MM.1S (cell line): ENCODE data around the gene S100A3.
"Not testable (repeated sequence)": the region's sequence is repeated elsewhere in the genome, so short reads cannot be mapped to it uniquely, and the experiment has no call there.

ENCODE experiments used
- DNase-seq: peaks from one replicate; pipeline ENCODE4 v3.0.0-alpha.2; 2015
- H2AFZ ChIP-seq: fragments of 300-600 bp; sonication (generic); 2 replicates; pipeline ENCODE4 v1.6.0; 2016; ENCODE audit warnings: antibody characterized with exemption, low read length
- H3F3A ChIP-seq: fragments of 300-600 bp; sonication (generic); 2 replicates; pipeline ENCODE4 v1.6.1; 2016; ENCODE audit warnings: mild to moderate bottlenecking, antibody characterized with exemption, low read length, moderate library complexity, mixed read lengths; ENCODE audit not compliant: insufficient read depth
- H3K27ac ChIP-seq: fragments of 300-600 bp; sonication (generic); 2 replicates; pipeline ENCODE4 v1.5.1; 2016; ENCODE audit warnings: mild to moderate bottlenecking, low read length
- H3K27me3 ChIP-seq: fragments of 300-600 bp; sonication (generic); replicated peaks from 2 replicates; pipeline ENCODE4 v1.6.0; 2016; ENCODE audit warnings: low read length; ENCODE audit not compliant: insufficient read depth
- H3K36me3 ChIP-seq: fragments of 300-600 bp; sonication (generic); replicated peaks from 2 replicates; pipeline ENCODE4 v1.6.1; 2016; ENCODE audit warnings: mild to moderate bottlenecking, low read length, mixed read lengths; ENCODE audit not compliant: insufficient read depth
- H3K4me1 ChIP-seq: fragments of 300-600 bp; sonication (generic); 2 replicates; pipeline ENCODE4 v1.6.1; 2016; ENCODE audit warnings: low read length, mixed read lengths
- H3K4me2 ChIP-seq: fragments of 300-600 bp; sonication (generic); 2 replicates; pipeline ENCODE4 v1.6.0; 2016; ENCODE audit warnings: low read depth, low read length
- H3K4me3 ChIP-seq: fragments of 300-600 bp; sonication (generic); 2 replicates; pipeline ENCODE4 v1.5.1; 2016; ENCODE audit warnings: low read length, mixed read lengths
- H3K79me2 ChIP-seq: fragments of 300-600 bp; sonication (generic); 2 replicates; pipeline ENCODE4 v1.6.1; 2016; ENCODE audit warnings: mixed run types, low read length, mixed read lengths
- H3K9ac ChIP-seq: fragments of 300-600 bp; sonication (generic); 2 replicates; pipeline ENCODE4 v1.6.1; 2016; ENCODE audit warnings: low read length, mixed read lengths
- H3K9me2 ChIP-seq: fragments of 300-600 bp; sonication (generic); replicated peaks from 2 replicates; pipeline ENCODE4 v1.6.1; 2016; ENCODE audit warnings: mild to moderate bottlenecking, low read length, mixed read lengths; ENCODE audit not compliant: insufficient read depth
- H3K9me3 ChIP-seq: fragments of 300-600 bp; sonication (generic); replicated peaks from 2 replicates; pipeline ENCODE4 v1.6.1; 2016; ENCODE audit warnings: mild to moderate bottlenecking, low read length, mixed read lengths; ENCODE audit not compliant: insufficient read depth
- H4K20me1 ChIP-seq: fragments of 300-600 bp; sonication (generic); 2 replicates; pipeline ENCODE4 v1.6.1; 2016; ENCODE audit warnings: mild to moderate bottlenecking, low read length, moderate library complexity, mixed read lengths; ENCODE audit not compliant: insufficient read depth
- EZH2 ChIP-seq: fragments of 300-600 bp; sonication (generic); optimal IDR thresholded peaks from 2 replicates; pipeline ENCODE3; 2017; ENCODE audit warnings: low read depth, mild to moderate bottlenecking, antibody characterized with exemption, low read length, mixed read lengths
- EZH2phosphoT487 ChIP-seq: fragments of 300-600 bp; sonication (generic); IDR thresholded peaks from 2 replicates; pipeline ENCODE4 v1.6.1; 2018; ENCODE audit warnings: antibody characterized with exemption, low read length
- TF ChIP-seq, protein P1 (sequence below): fragments of 300-600 bp; sonication (generic); IDR thresholded peaks from 2 replicates; pipeline ENCODE4 v1.5.1; 2016; ENCODE audit warnings: antibody characterized with exemption, low read length, mixed read lengths

The S100A3 gene

GRCh38 chr1:153592748-153593147, 43.7 kb upstream of the S100A3 start:
- Histone ChIP-seq H3K27ac (no peak overlapping the region), H3F3A (no peaks in the 10 kb centered on the region), H3K9me2 (no peaks in the 10 kb centered on the region), H4K20me1 (no peaks in the 10 kb centered on the region), H3K4me2 (no peak overlapping the region), H3K4me3 (no peak overlapping the region), H3K79me2 (no peaks in the 10 kb centered on the region), H3K27me3 (no peaks in the 10 kb centered on the region), H3K4me1 (no peaks in the 10 kb centered on the region), H3K36me3 (no peaks in the 10 kb centered on the region), H3K9ac (no peak overlapping the region), H2AFZ (no peak overlapping the region), H3K9me3 (no peaks in the 10 kb centered on the region)
- no peak for TF ChIP-seq EZH2
- no peak for TF ChIP-seq EZH2phosphoT487
- no peak for DNase-seq

GRCh38 chr1:153588482-153588881, 39.4 kb upstream of the S100A3 start:
- no peaks in the 10 kb centered on the region for H3K9me2 ChIP-seq
- DNase-seq, result no peak
- no peak overlapping the region for H2AFZ ChIP-seq
- H3K4me2 ChIP-seq, result no peak overlapping the region
- H3F3A ChIP-seq, result no peaks in the 10 kb centered on the region
- H3K27ac ChIP-seq, result no peak overlapping the region
- TF ChIP-seq EZH2 (no peak), EZH2phosphoT487 (no peak)
- TF ChIP-seq, protein P1, sequence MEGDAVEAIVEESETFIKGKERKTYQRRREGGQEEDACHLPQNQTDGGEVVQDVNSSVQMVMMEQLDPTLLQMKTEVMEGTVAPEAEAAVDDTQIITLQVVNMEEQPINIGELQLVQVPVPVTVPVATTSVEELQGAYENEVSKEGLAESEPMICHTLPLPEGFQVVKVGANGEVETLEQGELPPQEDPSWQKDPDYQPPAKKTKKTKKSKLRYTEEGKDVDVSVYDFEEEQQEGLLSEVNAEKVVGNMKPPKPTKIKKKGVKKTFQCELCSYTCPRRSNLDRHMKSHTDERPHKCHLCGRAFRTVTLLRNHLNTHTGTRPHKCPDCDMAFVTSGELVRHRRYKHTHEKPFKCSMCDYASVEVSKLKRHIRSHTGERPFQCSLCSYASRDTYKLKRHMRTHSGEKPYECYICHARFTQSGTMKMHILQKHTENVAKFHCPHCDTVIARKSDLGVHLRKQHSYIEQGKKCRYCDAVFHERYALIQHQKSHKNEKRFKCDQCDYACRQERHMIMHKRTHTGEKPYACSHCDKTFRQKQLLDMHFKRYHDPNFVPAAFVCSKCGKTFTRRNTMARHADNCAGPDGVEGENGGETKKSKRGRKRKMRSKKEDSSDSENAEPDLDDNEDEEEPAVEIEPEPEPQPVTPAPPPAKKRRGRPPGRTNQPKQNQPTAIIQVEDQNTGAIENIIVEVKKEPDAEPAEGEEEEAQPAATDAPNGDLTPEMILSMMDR, result no peak
- no peaks in the 10 kb centered on the region for H3K27me3 ChIP-seq
- H4K20me1 ChIP-seq, result no peaks in the 10 kb centered on the region
- no peaks in the 10 kb centered on the region for H3K36me3 ChIP-seq
- no peaks in the 10 kb centered on the region for H3K9me3 ChIP-seq
- H3K4me1 ChIP-seq, result no peaks in the 10 kb centered on the region
- H3K79me2 ChIP-seq, result no peaks in the 10 kb centered on the region
- H3K9ac ChIP-seq, result no peak overlapping the region
- H3K4me3 ChIP-seq, result no peak overlapping the region

DNA sequence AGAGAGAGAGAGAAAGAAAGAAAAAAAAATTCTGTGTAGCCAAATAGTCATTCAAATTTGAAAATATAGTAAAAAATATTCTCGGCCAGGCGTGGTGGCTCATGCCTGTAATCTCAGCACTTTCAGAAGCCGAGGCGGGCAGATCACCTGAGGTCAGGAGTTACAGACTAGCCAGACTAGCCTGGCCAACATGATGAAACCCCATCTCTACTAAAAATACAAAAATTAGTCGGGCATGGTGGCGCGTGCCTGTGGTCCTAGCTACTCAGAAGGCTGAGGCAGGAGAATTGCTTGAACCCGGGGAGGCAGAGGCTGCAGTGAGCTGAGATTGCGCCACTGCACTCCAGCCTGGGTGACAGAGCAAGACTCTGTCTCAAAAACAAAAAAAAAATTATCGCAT, 39.0 kb upstream of the S100A3 start:
- not testable (repeated sequence) for H3K9me3 ChIP-seq, H2AFZ ChIP-seq, H3K4me3 ChIP-seq, H3K79me2 ChIP-seq, H3F3A ChIP-seq, H4K20me1 ChIP-seq, DNase-seq, H3K36me3 ChIP-seq, H3K9me2 ChIP-seq, H3K27me3 ChIP-seq, H3K4me2 ChIP-seq, H3K27ac ChIP-seq, H3K4me1 ChIP-seq, H3K9ac ChIP-seq

DNA sequence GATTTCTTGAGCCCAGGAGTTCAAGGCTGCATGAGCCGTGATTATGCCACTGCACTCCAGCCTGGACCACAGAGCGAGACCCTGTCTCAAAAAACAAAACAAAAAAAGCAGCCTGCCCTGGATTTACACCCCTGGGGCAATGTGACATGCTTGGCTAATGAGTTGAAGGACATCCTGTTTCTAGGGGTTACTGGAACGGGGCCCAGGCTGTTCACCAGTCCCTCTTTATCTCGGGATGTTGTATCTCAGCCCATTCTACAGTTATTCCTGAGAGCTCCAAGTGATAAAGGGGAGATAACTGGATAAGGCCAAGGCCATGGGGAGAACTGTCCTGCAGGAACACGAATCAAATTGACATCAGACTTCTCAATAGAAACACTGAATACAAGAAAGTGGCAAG, 38.3 kb upstream of the S100A3 start:
- Histone ChIP-seq H3K4me2 (no peak overlapping the region), H3K9ac (no peak overlapping the region), H3K9me3 (no peaks in the 10 kb centered on the region), H4K20me1 (no peaks in the 10 kb centered on the region), H3K27me3 (no peaks in the 10 kb centered on the region), H3F3A (no peaks in the 10 kb centered on the region), H2AFZ (no peak overlapping the region), H3K9me2 (no peaks in the 10 kb centered on the region), H3K4me1 (no peaks in the 10 kb centered on the region), H3K4me3 (no peak overlapping the region), H3K27ac (no peak overlapping the region), H3K36me3 (no peaks in the 10 kb centered on the region), H3K79me2 (no peaks in the 10 kb centered on the region)
- no peak for DNase-seq
- no peak for TF ChIP-seq EZH2
- no peak for TF ChIP-seq EZH2phosphoT487
- TF ChIP-seq, protein P1, result no peak
